Stimulated activated CD4-positive, alpha-beta T cell treated with anti-CD3 and anti-CD28 coated beads, Interleukin-4, amount 100 ng/mL, for 48 hours (primary cell): ENCODE measurements around the gene PPP1R9B.
A peak's percentile ranks its signal among the peaks of the same experiment; 100 is the strongest.

ENCODE experiments used
- DNase-seq, 2 donors: peaks; one replicate each; pipeline ENCODE4 v3.0.0-alpha.2; 2020; ENCODE audit warnings: low read depth in 2 of 2

Gene PPP1R9B

GRCh38 chr17:50150354-50151040 is at the start of gene PPP1R9B:
TSS of gene PPP1R9B (minus strand) at chr17:50150677. CDS start at chr17:50150513, 164 bp downstream.
- no peak for DNase-seq

GRCh38 chr17:50199803-50200456 is 49.5 kb upstream of the PPP1R9B start:
- DNase-seq: peak; percentile 49 to 68

- no peak for DNase-seq
Measured at GRCh38 chr17:50199211-50199802, 48.8 kb upstream of the PPP1R9B start.

GRCh38 chr17:50198026-50198669 is 47.7 kb upstream of the PPP1R9B start:
- peak; percentile 50 to 58 for DNase-seq

- DNase-seq: no peak
Measured at GRCh38 chr17:50196826-50197225, 46.3 kb upstream of the PPP1R9B start.

GRCh38 chr17:50196036-50196435 is 45.6 kb upstream of the PPP1R9B start:
- no peak for DNase-seq

- no peak for DNase-seq
Measured at GRCh38 chr17:50194934-50195865, 44.7 kb upstream of the PPP1R9B start.

GRCh38 chr17:50194140-50194933 is 43.9 kb upstream of the PPP1R9B start:
- DNase-seq: no peak

GRCh38 chr17:50192618-50193291 is 42.3 kb upstream of the PPP1R9B start:
- DNase-seq: no peak

- no peak for DNase-seq
Measured at GRCh38 chr17:50192144-50192617, 41.7 kb upstream of the PPP1R9B start.

- no peak for DNase-seq
Measured at GRCh38 chr17:50191359-50192143, 41.1 kb upstream of the PPP1R9B start.

GRCh38 chr17:50190603-50191358 is 40.3 kb upstream of the PPP1R9B start:
- no peak for DNase-seq

GRCh38 chr17:50190293-50190602 is 39.8 kb upstream of the PPP1R9B start:
- no peak for DNase-seq

- DNase-seq: no peak
Measured at GRCh38 chr17:50189550-50190292, 39.2 kb upstream of the PPP1R9B start.

- DNase-seq: no peak
Measured at GRCh38 chr17:50188921-50189549, 38.6 kb upstream of the PPP1R9B start.

GRCh38 chr17:50188531-50188920 is 38.0 kb upstream of the PPP1R9B start:
- no peak for DNase-seq
